ENCODE measurements around the gene CCDC198.

Gene CCDC198, protein sequence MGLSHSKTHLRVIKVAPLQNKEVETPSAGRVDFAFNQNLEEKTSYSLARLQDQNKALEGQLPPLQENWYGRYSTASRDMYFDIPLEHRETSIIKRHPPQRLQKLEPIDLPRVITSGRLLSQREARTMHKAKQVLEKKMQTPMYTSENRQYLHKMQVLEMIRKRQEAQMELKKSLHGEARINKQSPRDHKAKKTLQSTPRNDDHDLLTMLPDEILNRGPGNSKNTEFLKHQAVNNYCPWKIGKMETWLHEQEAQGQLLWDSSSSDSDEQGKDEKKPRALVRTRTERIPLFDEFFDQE

GRCh38 chr14:57493467-57494181, at the start of gene CCDC198:
Gene CCDC198, minus strand, starts transcription at chr14:57493857. Its CDS starts 142 bp downstream, at chr14:57493715.
- TF ChIP-seq CTCF (IDR thresholded peaks at IDR 0.05), result no peak

GRCh38 chr14:57533214-57533613, 39.6 kb upstream of the CCDC198 start:
- peak; percentile 70 for TF ChIP-seq CTCF (IDR thresholded peaks at IDR 0.05)

DNA sequence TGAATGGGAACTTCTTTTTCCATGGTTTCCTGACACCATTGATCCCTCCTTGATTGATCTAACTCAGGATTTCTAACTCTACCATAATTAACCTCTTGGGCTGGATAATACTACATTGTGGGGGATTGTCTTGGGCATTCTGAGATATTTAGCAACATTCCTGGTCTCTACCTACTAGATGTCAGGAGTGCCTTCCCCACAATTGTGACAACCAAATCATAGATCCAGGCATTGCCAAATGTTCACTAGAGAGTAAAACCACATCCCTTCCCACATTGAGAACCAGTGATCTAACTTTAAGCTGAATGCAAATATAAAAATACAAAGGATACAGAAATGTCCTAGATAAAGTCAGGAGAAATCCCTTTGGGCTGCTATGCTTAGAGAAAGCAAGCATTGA, 36.9 kb upstream of the CCDC198 start:
- no peak for TF ChIP-seq CTCF (IDR thresholded peaks at IDR 0.05)

GRCh38 chr14:57526942-57527341, 33.3 kb upstream of the CCDC198 start:
- no peak for TF ChIP-seq CTCF (IDR thresholded peaks at IDR 0.05)

- TF ChIP-seq CTCF (IDR thresholded peaks at IDR 0.05), result no peak
Observed at GRCh38 chr14:57519043-57519442, 25.4 kb upstream of the CCDC198 start.

GRCh38 chr14:57512220-57512619, 18.6 kb upstream of the CCDC198 start:
- no peak for TF ChIP-seq CTCF (IDR thresholded peaks at IDR 0.05)

DNA sequence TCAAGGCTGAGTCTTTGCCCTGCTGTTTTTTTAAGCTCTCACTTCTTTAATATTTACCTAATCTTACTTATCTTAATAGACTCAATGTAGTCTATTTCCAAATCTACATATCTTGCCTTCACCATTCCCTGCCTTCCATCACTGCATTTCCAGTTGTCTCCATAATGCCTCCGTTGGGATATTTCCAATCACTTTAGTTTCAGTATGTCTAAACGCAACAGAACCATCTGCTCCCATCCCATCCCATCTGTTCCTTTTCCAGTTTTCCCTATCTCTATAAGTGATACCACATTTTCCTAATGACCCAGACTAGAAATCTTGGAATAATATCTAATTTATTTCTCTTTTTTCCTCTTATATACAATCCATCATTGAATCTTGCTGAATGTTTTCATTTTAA, 15.1 kb upstream of the CCDC198 start:
- TF ChIP-seq CTCF (IDR thresholded peaks at IDR 0.05), result no peak
